Activated naive CD4-positive, alpha-beta T cell treated with anti-CD3 and anti-CD28 coated beads, Interleukin-2, amount 50 U/mL, for 24 hours (primary cell): ENCODE measurements around the gene TSPAN17.
A peak's percentile ranks its signal among the peaks of the same experiment; 100 is the strongest.
"Not testable (repeated sequence)": the region's sequence is repeated elsewhere in the genome, so short reads cannot be mapped to it uniquely, and the experiment has no call there.

Source experiments
- H3K27ac Mint-ChIP-seq: one replicate; pipeline ENCODE4 v1.8.0; 2021; ENCODE audit warnings: mild to moderate bottlenecking, mixed read lengths
- H3K27me3 Mint-ChIP-seq: one replicate; pipeline ENCODE4 v1.8.0; 2021; ENCODE audit warnings: mixed read lengths
- H3K36me3 Mint-ChIP-seq: one replicate; pipeline ENCODE4 v1.8.0; 2021; ENCODE audit warnings: mixed read lengths
- H3K4me1 Mint-ChIP-seq: one replicate; pipeline ENCODE4 v1.8.0; 2021; ENCODE audit warnings: mixed read lengths
- H3K4me3 Mint-ChIP-seq: one replicate; pipeline ENCODE4 v1.8.0; 2021; ENCODE audit warnings: mild to moderate bottlenecking, mixed read lengths
- H3K9me3 Mint-ChIP-seq: one replicate; pipeline ENCODE4 v1.8.0; 2021; ENCODE audit warnings: mixed read lengths

The TSPAN17 gene, protein sequence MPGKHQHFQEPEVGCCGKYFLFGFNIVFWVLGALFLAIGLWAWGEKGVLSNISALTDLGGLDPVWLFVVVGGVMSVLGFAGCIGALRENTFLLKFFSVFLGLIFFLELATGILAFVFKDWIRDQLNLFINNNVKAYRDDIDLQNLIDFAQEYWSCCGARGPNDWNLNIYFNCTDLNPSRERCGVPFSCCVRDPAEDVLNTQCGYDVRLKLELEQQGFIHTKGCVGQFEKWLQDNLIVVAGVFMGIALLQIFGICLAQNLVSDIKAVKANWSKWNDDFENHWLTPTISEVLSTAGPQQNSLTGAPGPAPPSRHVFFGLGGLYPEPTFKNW

DNA sequence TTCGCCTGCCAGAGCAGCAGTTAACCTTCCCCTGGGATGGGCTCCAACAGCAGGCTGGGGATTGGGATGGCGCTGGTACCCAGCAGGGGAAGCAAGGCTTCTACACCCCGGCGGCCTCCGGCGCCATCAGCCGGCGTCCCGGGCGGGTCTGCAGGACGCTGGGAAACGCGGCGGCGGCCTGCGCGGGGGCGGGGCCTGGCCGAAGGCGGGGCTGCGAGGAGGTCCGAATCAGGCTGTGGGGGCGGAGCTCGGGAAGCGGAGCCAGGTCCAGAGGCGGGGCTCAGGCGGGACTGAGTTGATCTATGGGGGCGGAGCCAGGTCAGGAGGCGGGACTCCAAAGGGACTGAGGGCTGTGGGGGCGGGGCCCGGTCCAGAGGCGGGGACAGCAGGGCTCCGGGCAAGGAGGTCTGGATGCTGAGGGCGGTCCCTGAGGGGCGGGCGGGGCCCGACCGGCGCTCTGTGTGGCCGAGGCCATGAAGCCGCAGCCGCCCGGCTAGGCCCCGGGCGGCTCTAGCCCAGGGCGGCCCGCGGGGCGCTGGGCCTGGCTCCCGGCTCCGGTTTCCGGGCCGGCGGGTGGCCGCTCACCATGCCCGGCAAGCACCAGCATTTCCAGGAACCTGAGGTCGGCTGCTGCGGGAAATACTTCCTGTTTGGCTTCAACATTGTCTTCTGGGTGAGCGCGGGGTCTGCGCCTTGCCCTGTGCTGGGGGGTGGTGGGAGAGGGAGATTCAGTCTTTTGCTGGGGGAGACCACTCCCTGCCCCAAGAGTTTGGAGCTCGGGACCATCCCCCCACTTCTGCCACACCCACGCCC, at the start of gene TSPAN17:
TSS of gene TSPAN17 (plus strand) at position 455 of the 813 bp plus-strand sequence. CDS start at position 587, 132 bp downstream.
- Mint-ChIP-seq H3K4me3 (peak within 1 kb of the TSS; percentile 74), H3K27ac (peak within 1 kb of the TSS; percentile 35), H3K27me3 (no peaks in the 10 kb centered on the region), H3K36me3 (no peaks in the 10 kb centered on the region), H3K4me1 (peaks cover 50% of the 10 kb centered on the region), H3K9me3 (no peaks in the 10 kb centered on the region)

DNA sequence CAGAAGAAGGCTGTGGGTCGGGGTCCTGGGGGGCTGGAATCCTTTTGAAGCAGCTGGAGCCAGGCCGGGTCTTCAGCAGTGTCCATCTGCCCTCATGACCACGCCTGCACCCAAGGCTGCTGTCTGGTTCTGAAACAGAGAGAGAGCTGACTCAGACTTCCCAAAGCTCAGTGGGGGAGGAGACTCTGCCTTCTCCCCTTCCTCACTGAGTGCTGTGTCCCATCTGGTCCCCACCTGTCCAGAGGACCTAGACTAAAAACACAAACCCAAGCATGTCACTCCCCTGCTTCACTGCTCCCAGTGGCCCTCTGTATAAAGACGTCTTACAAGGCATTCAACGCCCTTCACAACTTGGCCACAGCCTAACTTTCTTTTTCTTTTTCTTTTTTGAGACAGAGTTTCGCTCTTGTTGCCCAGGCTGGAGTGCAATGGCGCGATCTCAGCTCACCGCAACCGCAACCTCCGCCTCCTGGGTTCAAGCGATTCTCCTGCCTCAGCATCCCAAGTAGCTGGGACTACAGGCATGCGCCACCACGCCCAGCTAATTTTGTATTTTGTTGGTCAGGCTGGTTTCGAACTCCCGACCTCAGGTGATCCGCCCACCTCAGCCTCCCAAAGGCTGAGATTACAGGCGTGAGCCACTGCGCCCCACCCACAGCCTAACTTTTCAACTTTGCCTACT, 47.4 kb upstream of the TSPAN17 start:
- not testable (repeated sequence) for H3K27ac Mint-ChIP-seq, H3K27me3 Mint-ChIP-seq, H3K4me1 Mint-ChIP-seq, H3K9me3 Mint-ChIP-seq, H3K4me3 Mint-ChIP-seq, H3K36me3 Mint-ChIP-seq

GRCh38 chr5:176601901-176602482, 45.3 kb upstream of the TSPAN17 start:
- Mint-ChIP-seq H3K4me3 (no peak overlapping the region), H3K9me3 (no peaks in the 10 kb centered on the region), H3K36me3 (no peaks in the 10 kb centered on the region), H3K27ac (no peak overlapping the region), H3K4me1 (no peaks in the 10 kb centered on the region), H3K27me3 (no peaks in the 10 kb centered on the region)

DNA sequence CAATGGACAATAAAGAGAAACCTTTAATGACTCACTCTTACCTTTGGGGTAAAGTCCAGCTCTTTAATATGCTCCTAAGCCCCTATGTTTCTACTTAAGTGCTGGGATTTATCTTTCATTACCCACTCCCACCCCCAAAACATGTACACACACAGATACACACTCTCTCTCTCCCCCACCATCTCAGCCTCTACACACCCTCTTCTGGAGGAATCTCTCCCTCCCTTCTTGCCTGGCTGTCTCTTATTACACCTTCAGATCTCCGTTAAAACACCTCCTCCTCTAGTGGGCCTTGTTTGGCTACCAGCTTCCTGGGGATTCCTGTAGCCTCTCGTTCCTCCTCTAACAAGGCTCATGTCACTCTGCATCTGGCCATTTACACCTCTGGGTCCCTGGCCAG, 44.2 kb upstream of the TSPAN17 start:
- Mint-ChIP-seq H3K4me1 (no peaks in the 10 kb centered on the region), H3K9me3 (no peaks in the 10 kb centered on the region), H3K27me3 (no peaks in the 10 kb centered on the region), H3K27ac (no peak overlapping the region), H3K4me3 (no peak overlapping the region), H3K36me3 (no peaks in the 10 kb centered on the region)

DNA sequence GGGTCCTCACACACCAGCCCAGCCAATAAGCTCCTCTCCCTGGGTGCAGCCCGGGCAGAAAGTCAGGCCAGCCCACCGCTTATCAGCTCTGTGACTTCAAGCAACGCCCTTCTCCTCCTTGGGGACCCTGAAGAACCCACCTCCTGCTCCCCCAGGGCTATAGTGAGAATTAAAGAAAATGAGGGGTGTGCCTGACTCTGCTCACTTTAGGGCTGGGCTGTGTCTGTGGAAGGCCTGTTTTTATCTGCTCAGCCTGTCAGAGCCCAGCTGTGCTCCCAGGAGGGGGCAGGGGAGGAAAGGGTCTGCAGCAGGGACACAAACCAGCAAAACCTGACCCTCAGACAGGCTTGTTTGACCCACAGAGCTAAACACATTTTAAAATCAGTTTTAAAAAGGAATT, 41.3 kb upstream of the TSPAN17 start:
- Mint-ChIP-seq H3K36me3 (no peaks in the 10 kb centered on the region), H3K27ac (no peak overlapping the region), H3K27me3 (peaks cover 9% of the 10 kb centered on the region), H3K4me3 (no peak overlapping the region), H3K4me1 (peaks cover 13% of the 10 kb centered on the region), H3K9me3 (no peaks in the 10 kb centered on the region)

DNA sequence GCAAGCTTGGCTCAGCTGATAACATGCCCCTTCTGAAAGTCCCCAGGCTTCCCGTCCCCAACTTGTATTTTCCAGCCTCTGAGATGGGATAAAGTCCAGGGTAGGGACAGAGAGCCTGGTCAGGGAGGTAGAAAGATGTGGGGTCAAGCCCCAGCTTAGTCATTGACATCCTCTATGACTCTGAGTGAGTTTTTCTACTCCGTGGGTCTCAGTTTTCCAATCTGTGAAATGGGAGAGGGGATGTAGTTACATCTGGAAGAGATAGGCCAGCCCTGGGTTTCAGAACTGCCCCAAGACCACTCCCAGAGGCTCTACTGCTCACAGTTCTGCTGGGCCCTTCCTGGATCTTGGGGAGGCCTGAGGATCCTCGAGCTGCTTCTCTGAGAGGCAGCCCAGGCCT, 40.4 kb upstream of the TSPAN17 start:
- Mint-ChIP-seq H3K27ac (no peak overlapping the region), H3K9me3 (no peaks in the 10 kb centered on the region), H3K36me3 (no peaks in the 10 kb centered on the region), H3K27me3 (peaks cover 13% of the 10 kb centered on the region), H3K4me3 (no peak overlapping the region), H3K4me1 (peaks cover 13% of the 10 kb centered on the region)

DNA sequence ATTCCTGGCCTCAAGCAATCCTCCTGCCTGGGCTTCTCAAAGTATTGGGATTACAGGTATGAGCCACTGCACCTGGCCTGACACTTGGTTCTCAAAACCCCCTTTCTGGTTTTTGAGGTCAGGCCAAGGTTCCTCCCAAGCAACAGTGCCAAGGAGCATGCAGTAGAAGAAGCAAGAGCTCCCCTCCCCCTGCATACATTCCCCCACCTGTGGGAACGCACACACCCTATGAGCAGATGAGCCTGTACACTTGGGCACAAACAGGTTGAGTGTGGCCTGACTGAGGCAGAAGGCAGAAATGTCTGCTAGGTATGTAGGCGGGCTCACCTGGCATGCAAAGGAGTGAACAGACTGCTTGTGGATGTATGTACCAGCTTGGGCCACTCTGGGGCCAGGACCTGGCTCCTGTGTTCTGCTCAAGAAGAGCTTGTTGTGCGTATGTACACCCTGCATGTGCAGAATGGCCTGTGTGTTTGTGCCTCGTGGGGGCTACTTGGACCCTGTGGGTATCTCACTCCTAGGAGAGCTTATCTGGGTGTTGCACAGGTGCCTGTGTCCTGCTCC, 39.1 kb upstream of the TSPAN17 start:
- Mint-ChIP-seq H3K27ac (no peak overlapping the region), H3K9me3 (no peaks in the 10 kb centered on the region), H3K4me1 (peaks cover 13% of the 10 kb centered on the region), H3K4me3 (peak overlapping the region; percentile 92), H3K27me3 (peaks cover 17% of the 10 kb centered on the region), H3K36me3 (no peaks in the 10 kb centered on the region)

DNA sequence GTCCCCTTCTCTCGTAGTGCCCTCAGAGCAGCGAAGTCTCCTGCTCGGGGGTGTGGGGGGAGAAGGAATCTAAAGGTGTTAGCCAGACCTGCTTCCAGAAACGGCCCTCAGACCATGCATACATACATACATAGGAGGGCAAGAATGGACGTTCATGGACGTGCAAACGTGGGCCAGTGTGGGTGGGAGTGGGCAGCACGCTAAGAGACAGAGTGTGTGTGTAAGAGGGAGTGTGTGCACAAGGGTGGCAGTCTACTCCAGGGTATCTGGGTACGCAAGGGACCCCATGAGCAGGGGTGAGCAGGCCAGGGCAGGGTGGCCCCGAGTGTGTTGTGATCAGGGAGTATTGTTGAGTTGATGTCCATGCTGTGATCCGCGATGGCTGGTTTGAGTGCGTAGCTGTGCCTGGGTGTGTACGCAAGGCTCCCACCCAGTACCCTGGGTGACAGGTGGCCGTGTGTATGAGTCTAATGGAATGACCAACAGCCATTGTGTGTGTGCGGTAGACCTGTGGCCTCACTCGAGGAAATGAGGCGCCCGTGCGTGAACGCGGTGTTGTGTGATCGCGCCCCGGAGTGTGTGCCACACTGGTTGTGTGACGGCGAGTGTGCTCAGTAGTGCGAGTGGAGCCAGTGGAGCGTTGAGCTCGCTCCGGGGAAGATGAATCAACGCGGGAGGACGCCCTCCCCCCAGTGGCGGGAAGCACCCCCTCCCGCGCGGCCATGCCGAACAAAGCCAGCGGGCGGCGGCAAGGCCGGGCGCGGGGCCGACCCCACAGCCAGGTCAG, 38.2 kb upstream of the TSPAN17 start:
- Mint-ChIP-seq H3K27ac (peak overlapping the region; percentile 88), H3K36me3 (no peaks in the 10 kb centered on the region), H3K4me3 (peak overlapping the region; percentile 92), H3K9me3 (no peaks in the 10 kb centered on the region), H3K4me1 (peaks cover 13% of the 10 kb centered on the region), H3K27me3 (peaks cover 18% of the 10 kb centered on the region)

DNA sequence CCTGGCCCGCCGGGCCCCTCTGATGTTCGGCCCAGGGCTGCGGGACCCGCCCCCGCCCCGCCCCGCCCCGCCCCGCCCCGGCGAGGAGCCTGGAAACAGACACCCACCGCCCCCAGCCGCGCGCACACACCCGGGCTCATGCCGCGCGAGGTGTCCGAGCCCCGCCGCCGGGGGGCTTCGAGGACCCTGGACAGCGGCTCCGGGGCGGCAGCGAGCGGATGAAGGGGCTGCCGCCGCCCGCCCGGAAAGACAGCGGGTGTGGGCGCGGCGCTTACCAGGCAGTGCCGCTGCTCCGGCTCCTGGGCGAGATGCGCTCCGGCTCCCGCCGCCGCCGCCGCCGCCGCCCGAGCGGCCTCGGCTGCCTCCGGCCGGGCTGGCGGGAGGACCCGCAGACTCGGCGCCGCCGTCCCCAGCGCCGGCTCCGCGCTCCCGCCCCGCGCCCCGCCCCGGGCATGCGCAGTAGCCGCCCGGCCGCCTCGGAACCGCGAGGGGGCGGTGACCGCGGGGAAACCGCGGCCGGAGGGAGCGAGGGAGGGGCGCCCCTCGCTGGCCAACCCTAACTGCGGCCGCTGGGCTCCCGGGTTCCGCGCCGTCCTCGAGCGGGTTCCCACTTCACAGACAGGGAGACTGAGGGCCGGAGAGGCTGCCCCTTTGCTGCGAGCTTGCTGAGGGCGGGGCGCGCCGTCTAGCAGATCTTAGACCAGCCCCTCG, 37.4 kb upstream of the TSPAN17 start, which contains the start of gene GPRIN1:
TSS of gene GPRIN1 (minus strand) at position 433 of the 711 bp plus-strand sequence. CDS start 10,322 bp downstream, outside the sequence.
- H3K9me3 Mint-ChIP-seq: no peaks in the 10 kb centered on the region
- no peaks in the 10 kb centered on the region for H3K36me3 Mint-ChIP-seq
- H3K4me1 Mint-ChIP-seq: peaks cover 13% of the 10 kb centered on the region
- H3K27me3 Mint-ChIP-seq: peaks cover 18% of the 10 kb centered on the region
- peak within 1 kb of the TSS; percentile 92 for H3K4me3 Mint-ChIP-seq
- H3K27ac Mint-ChIP-seq: peak within 1 kb of the TSS; percentile 88

DNA sequence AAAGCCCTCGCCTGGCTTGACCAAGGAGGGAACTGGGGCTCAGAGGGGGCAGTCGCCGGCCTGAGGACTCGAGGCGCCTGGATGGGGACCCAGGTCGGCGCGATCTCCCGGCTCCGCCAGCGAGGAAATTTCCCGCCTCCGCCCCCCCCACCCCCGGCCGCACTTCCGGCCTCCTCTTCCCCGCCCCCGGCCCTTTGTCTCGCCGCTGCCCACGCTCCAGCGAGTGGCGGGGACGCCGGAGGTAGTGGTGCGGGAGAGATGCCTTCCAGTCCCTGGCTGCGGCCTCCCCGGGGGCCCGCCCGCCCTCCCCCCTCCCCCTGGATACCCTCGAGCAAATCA, 36.9 kb upstream of the TSPAN17 start:
- no peaks in the 10 kb centered on the region for H3K36me3 Mint-ChIP-seq

GRCh38 chr5:176611435-176611834, 35.8 kb upstream of the TSPAN17 start:
- H3K27me3 Mint-ChIP-seq: peaks cover 18% of the 10 kb centered on the region
- H3K9me3 Mint-ChIP-seq: no peaks in the 10 kb centered on the region
- peaks cover 13% of the 10 kb centered on the region for H3K4me1 Mint-ChIP-seq
- H3K36me3 Mint-ChIP-seq: no peaks in the 10 kb centered on the region
- no peak overlapping the region for H3K4me3 Mint-ChIP-seq
- no peak overlapping the region for H3K27ac Mint-ChIP-seq

More for the DNA sequence above, 36.9 kb upstream of the TSPAN17 start:
- no peaks in the 10 kb centered on the region for H3K9me3 Mint-ChIP-seq
- H3K4me3 Mint-ChIP-seq: peak overlapping the region; percentile 73
- H3K27me3 Mint-ChIP-seq: peaks cover 18% of the 10 kb centered on the region
- peaks cover 13% of the 10 kb centered on the region for H3K4me1 Mint-ChIP-seq
- H3K27ac Mint-ChIP-seq: no peak overlapping the region

DNA sequence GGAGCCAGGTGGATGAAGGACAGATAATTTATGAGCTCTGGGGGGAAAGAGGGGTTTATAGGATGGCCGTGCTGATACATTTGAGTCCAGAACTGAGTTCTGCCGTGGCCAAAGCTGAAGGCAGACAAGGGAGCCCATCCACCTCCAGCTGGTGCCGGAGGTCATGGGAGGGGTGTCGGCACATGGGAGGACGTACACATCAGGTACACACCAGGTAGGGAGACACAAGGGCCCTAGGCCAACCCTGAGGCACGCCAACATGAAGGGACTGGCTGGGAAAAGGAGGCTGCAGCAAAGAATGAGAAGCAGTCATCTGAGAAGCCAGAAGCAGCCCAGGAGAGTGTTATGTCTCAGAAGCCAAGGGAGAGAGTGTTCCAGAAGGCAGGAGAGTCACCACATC, 35.3 kb upstream of the TSPAN17 start:
- H3K4me1 Mint-ChIP-seq: peaks cover 13% of the 10 kb centered on the region
- peaks cover 21% of the 10 kb centered on the region for H3K27me3 Mint-ChIP-seq
- H3K4me3 Mint-ChIP-seq: no peak overlapping the region
- no peaks in the 10 kb centered on the region for H3K9me3 Mint-ChIP-seq
- peak overlapping the region; percentile 57 for H3K27ac Mint-ChIP-seq
- no peaks in the 10 kb centered on the region for H3K36me3 Mint-ChIP-seq

DNA sequence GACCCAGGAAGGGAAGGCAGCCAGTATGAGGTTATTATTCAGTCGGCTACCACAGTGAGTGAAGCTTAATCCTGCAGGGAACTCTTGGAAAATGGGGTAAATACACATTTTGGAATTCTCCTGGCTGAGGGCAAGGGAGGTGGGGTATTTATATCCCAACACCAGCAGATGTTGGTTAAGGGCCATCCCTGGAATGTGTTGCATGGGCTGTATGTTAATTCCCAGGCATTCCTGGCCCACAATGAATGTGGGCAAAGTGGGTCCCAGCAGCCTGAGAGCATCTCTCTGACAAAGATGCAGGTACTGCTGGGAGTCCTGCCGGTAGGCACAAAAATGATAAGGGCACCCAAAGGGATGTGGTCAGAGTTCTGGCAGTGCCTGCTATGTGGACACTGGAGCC, 34.4 kb upstream of the TSPAN17 start:
- no peaks in the 10 kb centered on the region for H3K9me3 Mint-ChIP-seq
- H3K27ac Mint-ChIP-seq: no peak overlapping the region
- no peaks in the 10 kb centered on the region for H3K36me3 Mint-ChIP-seq
- H3K4me3 Mint-ChIP-seq: no peak overlapping the region
- H3K4me1 Mint-ChIP-seq: peaks cover 13% of the 10 kb centered on the region
- H3K27me3 Mint-ChIP-seq: peaks cover 27% of the 10 kb centered on the region

DNA sequence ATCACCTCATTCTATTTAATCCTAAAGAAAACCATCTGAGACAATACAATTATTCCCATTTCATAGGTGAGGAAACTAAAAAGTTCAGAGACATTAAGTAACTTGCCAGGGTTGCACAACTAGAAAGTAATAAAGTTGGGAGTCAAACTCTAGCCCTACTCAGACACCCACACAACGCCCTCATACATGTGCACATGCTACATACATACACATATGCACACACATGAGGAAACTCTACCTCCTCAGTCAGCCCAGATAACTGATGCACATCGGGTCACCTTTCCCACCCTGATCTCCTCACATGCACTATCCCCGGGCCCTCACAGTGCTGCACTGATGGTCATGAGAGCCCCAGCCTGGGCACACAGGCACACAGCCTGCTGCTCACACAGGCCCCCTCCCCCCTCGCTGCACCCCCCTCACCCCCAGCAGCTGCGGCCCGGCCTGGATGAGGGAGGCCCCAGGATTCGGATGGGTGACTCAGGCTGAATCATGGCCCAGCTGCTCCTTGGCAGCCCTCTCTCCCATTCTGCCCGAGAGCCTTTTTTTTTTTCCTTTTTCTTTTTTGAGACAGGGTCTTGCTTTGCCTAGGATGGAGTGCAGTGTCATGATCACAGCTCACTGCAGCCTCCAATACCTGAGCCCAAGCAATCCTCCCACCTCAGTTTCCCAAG, 32.3 kb upstream of the TSPAN17 start:
- Mint-ChIP-seq H3K36me3 (no peaks in the 10 kb centered on the region), H3K27ac (no peak overlapping the region), H3K27me3 (peaks cover 30% of the 10 kb centered on the region)

More for the DNA sequence above, 32.3 kb upstream of the TSPAN17 start:
- peaks cover 7% of the 10 kb centered on the region for H3K4me1 Mint-ChIP-seq
- H3K4me3 Mint-ChIP-seq: no peak overlapping the region
- no peaks in the 10 kb centered on the region for H3K9me3 Mint-ChIP-seq
